ENCODE data around the gene THAP2.

The THAP2 gene

DNA sequence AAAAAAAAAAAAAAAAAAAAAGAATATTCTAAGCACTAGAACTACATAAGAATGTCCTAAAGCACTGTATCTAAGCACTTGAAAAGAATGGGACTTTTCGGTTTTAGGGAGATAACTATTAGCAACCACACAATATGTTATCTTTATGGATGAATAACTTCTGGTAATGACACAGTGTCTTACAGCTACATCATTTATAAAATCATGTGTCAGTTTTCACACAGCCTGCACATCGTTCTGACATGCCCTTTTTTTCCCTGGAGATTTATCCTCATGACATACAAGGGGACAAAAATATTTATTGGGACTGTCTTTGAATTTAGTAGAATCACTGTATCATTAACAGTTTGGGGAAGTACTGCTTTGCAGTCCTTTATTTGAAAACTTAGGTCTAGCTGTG is 39.1 kb downstream of the THAP2 start:
- no peak for DNase-seq (ENCODE audit: low spot score)

DNA sequence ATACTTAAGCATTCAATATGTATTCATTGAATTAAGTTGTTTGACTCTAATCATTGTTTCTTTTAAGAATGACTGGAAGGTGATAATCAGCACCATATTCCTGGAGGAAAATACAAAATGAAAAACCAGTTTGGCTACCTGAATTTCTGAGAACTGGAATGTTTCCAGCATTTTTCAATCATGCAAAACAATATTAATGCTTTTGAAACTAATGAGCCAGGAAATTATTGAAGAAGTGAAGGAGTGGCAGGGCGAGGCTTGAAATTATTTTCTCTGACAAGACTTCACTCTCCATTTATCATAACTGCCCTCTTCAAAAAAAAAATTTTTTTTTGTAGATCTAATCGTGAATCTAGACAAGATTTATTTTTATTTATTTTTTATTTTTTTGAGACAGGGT is 40.8 kb downstream of the THAP2 start:
- no peak for DNase-seq (ENCODE audit: low spot score)

DNA sequence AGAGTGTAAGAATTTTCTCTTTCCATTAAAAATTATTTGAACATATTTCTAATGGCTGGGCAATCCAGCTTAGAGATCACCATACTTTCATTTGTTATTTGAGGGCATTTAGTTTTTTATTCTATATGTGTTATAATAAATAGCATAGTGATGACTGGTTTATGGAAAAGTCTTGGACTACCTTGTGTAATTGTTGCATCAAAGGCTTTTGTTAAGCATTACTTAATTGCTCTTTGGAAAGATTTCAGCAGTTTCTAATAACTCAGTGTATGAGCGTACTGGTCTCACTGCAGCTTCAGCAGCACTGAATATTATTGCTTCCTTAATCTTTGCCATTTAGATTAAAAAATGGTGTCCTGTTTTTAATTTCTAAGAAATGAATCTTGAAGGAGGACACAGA is 44.6 kb downstream of the THAP2 start:
- no peak for DNase-seq (ENCODE audit: low spot score)

DNA sequence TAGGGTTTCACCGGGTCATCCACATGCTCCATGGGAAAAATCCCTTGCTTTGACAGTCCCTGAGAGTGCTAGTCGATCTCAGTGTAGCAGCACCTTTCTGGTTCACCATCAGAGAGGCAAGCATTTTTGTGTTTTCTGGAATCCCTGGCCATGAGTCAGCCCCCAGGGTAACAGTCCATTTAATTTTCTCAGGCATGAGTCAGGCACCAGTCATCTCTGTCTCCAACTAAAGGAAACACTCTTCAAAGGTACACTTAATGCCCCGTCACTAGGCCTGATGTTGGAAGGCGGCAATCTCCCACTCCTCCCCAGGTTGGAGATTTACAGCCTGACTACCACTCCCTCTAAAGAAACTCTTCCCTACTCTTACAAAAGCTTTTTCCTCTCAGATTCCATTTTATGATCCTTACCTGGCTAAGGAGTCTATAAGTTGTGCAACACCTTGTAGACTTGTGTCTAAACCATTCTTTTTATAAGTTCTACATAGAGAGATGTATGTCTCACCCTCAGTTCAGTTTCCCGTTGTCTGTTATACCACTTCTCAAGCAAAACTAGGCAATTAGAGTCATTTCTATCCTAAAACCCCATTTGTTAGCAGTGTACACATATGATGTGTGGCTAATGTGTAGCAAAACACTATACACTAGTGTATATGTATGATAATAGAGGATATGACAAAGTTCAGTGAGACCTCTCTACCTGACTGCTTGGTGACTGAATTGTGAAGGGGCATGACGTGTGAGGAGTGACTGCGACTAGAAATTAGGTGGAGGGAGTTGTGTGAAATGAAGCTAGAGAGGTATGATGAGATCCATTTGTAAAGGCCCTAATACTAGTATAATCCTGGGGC is 46.4 kb downstream of the THAP2 start:
- DNase-seq (ENCODE audit: low spot score), result no peak

DNA sequence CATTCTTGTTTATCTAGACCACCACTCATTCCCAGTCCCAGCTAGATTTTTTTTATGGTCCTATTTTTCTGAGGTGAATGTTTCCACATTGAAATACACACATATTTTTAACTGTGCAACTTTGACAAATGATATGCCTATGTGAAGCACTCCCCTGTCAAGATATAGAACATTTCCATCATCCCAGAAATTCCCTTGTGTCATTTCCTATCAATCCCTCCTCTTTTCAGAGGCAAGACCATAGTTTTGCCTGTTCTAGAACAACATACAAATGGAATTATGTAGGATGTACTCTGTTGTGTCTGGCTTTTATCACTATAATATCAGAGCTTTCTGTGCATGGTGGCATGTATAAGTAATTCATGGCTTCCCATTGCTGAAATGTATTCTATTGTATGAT is 54.5 kb downstream of the THAP2 start:
- DNase-seq (ENCODE audit: low spot score), result no peak

DNA sequence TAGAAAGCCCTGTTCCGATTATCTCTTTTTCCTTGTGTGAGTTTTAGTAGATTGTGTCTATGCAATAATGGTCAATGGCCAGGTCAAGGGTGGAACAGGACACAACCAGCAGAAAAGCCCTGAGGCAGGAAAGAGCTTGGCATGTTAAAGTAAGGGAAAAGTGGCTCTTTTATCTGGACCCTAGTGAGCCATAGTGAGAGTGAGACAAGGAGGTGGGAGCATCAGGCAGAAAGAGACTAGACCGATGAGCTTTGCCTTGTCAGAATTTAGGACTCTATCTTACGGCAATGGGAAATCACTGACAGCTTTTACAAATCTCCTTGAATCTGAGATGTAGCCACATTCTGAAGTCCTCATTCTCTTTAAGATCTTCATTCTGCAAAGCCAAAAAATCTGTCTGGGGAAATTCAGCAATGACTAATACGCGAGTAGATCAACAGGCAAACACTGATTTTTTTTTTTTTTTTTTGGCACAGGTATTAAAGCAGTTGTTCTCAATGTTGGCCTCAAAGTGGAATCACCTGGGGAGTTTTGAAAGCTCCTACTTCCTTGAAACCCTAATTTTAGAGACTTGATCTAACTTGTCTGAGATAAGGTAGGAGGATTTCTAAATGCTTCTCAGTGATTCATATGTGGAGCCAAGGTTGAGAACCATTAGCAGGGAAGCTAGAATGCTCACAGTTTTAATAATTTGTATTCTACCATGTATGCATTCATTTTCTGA is 55.7 kb downstream of the THAP2 start:
- DNase-seq (ENCODE audit: low spot score), result no peak

DNA sequence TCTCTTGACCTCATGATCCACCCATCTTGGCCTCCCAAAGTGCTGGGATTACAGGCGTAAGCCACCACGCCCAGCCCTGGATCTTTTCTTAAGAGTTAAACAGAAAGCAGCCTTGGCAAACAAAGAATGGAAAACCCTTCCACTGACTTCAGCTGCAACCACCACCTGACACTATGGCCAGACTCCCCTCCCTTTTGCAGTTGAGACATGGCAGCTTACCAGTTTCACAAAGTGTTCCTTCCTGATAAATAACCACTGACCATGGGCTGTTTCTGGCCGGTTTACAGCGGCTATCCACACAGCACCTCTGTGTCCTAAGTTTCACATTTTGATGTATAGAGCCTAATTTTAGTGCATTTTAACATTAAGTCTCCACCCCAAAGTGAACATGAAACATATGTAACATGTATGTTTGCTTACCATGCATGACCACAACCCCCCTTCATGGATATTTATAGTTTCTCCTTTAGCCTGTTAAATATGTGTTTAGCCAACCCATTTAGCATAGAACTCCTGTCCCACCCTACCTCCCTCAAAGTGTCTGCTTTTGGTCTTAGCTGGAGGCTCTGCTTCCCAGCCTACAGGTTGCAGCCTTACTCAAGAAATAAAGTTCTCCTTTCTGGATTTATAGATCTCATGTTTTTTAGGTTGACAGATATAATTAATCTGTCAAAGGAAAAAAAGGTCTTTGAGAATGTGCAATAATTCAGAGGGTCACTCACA is 57.8 kb downstream of the THAP2 start:
- DNase-seq (ENCODE audit: low spot score), result no peak

DNA sequence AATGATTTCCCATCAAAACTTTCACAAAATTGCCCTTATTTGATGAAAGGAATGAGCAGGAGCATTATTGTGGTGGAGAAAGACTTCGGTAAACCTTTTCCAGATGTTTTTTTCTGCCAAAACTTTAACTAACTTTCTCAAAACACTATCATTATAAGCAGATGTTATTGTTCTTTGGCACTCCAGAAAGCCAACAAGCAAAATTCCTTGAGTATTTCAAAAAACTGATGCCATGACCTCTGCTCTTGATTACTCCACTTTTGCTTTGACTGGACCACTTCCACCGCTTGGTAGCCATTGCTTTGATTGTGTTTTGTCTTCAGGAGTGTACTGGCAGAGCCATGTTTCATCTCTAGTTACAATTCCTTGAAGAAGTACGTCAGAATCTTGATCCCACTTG is 60.9 kb downstream of the THAP2 start:
- DNase-seq (ENCODE audit: low spot score), result no peak

DNA sequence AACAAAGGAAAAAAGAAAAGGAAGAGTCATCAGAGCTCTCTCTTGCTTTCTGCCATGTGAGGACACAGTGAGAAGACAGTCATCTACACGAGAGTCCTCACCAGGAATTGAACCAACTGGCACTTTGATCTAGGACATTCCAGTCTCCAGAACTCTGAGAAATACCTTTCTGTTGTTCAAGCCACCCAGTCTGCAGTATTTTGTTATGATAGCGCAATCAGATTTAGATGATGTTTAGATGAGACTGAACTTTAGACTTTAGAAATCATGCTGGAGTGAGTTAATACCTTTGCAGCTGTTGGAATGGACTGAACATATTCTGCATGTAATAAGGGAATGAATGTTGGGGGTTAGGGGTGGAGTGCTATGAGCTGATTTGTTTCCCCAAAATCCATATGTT is 62.4 kb downstream of the THAP2 start:
- no peak for DNase-seq (ENCODE audit: low spot score)

DNA sequence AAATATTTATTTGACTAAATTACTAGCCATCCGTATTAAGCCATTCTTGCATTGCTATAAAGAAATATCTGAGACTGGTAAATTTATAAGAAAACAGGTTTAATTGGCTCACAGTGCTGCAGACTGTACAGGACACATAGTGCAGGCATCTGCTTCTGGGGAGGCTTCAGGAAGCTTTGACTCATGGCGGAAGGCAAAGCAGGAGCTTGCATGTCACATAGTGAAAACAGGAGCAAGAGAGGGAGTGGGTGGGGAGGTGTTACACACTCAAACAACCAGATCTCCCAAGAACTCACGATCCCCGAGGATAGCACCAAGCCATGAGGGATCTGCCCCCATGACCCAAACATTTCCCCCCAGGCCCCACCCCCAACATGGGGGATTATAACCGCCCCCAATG is 63.9 kb downstream of the THAP2 start:
- no peak for DNase-seq (ENCODE audit: low spot score)
